IPS-15b (cell line): ENCODE data around the gene PTOV1.

Experiments
- H3K27me3 ChIP-seq: one replicate; pipeline ENCODE4 v1.6.1; 2013; ENCODE audit warnings: low read length; ENCODE audit not compliant: control insufficient read depth, insufficient read depth
- H3K36me3 ChIP-seq: one replicate; pipeline ENCODE4 v1.6.1; 2013; ENCODE audit warnings: low read length; ENCODE audit not compliant: control insufficient read depth, insufficient read depth
- H3K4me1 ChIP-seq: one replicate; pipeline ENCODE4 v1.6.1; 2013; ENCODE audit warnings: mild to moderate bottlenecking, low read length; ENCODE audit not compliant: control insufficient read depth, insufficient read depth
- H3K4me3 ChIP-seq: one replicate; pipeline ENCODE4 v1.5.1; 2013; ENCODE audit warnings: low read depth, low read length
- H3K9ac ChIP-seq: one replicate; pipeline ENCODE4 v1.6.1; 2013; ENCODE audit warnings: low read depth, mild to moderate bottlenecking, low read length
- H3K9me3 ChIP-seq: one replicate; pipeline ENCODE4 v1.6.1; 2013; ENCODE audit warnings: mild to moderate bottlenecking, low read length; ENCODE audit not compliant: control insufficient read depth, insufficient read depth

The PTOV1 gene

DNA sequence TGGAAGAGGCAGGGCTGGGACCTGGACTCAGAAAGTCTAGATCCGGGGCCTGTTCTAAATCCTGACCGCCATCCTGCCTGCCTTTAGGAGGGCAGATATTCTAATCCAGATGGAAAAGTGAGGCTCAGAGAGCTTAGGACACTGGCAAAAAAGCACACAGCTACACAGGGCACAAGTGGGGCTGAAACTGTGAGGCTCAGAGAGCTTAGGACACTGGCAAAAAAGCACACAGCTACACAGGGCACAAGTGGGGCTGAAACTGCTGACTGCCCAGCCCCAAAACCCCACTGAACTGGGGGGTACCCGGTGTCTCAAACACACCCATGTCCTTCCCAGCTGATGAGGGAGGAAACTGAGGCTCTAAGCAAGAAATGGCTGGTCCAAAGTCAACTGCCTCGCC is 24.2 kb downstream of the PTOV1 start:
- peaks cover 10% of the 10 kb centered on the region for H3K36me3 ChIP-seq
- peaks cover 5% of the 10 kb centered on the region for H3K4me1 ChIP-seq
- peak overlapping the region; percentile 99 for H3K4me3 ChIP-seq
- no peaks in the 10 kb centered on the region for H3K27me3 ChIP-seq
- H3K9ac ChIP-seq, result peak overlapping the region; percentile 100
- no peaks in the 10 kb centered on the region for H3K9me3 ChIP-seq

DNA sequence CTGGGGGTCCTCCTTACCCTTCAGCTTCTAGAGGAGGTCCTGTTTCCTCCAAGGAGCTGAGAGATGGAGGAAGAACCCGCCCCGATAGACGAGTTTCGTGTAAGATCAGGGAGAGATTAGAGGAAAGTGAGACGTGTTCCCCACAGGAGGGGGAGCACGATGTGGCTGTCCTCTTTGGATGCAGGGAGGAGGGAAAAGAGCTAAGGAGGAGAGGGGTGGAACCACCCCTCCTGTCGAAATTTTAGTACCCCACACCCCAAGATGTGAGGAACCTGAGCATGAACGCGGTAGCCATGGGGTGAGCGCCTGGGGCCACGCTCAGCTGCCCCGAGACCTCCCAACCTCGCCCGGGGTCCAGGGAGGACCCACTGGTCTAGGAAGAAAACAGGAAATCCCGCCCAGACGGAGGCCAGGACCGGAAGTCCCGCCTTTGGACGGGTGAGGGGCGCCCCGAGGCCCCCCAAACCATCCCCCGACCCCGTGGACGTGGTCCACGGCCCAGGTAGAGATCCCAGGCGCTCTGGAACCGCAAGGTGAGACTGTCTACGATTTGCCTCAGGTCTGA is 25.0 kb downstream of the PTOV1 start:
- peaks cover 17% of the 10 kb centered on the region for H3K36me3 ChIP-seq
- peaks cover 5% of the 10 kb centered on the region for H3K4me1 ChIP-seq

DNA sequence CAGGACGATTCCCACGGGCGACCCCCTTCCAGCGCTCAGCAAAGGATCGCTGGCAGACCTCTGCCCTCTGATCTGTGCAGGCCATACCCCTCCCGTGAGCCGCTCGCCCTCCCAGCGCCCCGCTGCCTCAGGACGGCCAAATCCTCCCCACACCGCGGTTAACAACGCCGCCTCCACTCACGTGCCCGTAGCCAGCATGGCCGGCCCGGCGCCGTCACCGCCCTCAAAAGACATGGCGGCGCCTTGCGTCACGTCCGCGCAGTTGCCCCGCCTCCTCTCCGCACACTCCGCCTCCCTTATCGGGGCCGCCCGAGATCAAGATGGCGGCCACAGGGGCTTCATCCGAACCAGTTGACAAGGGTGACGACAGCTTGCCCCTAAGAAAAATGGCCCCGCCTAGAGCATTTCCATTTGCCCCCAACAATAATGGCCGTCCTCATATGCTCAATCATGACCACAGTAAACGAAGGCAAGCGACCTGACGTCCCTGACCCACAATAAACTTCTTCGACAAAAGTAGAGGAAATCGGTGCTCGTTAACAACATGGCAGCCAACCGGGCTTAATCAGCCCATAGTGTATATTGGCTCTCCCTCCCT is 25.6 kb downstream of the PTOV1 start:
- peak overlapping the region; percentile 100 for H3K9ac ChIP-seq
- no peaks in the 10 kb centered on the region for H3K9me3 ChIP-seq
- H3K36me3 ChIP-seq, result peaks cover 23% of the 10 kb centered on the region
- H3K4me1 ChIP-seq, result peaks cover 5% of the 10 kb centered on the region
- no peaks in the 10 kb centered on the region for H3K27me3 ChIP-seq
- peak overlapping the region; percentile 99 for H3K4me3 ChIP-seq

More for the DNA sequence above, 25.0 kb downstream of the PTOV1 start:
- no peaks in the 10 kb centered on the region for H3K9me3 ChIP-seq
- H3K27me3 ChIP-seq, result no peaks in the 10 kb centered on the region
- peak overlapping the region; percentile 100 for H3K9ac ChIP-seq
- peak overlapping the region; percentile 99 for H3K4me3 ChIP-seq

DNA sequence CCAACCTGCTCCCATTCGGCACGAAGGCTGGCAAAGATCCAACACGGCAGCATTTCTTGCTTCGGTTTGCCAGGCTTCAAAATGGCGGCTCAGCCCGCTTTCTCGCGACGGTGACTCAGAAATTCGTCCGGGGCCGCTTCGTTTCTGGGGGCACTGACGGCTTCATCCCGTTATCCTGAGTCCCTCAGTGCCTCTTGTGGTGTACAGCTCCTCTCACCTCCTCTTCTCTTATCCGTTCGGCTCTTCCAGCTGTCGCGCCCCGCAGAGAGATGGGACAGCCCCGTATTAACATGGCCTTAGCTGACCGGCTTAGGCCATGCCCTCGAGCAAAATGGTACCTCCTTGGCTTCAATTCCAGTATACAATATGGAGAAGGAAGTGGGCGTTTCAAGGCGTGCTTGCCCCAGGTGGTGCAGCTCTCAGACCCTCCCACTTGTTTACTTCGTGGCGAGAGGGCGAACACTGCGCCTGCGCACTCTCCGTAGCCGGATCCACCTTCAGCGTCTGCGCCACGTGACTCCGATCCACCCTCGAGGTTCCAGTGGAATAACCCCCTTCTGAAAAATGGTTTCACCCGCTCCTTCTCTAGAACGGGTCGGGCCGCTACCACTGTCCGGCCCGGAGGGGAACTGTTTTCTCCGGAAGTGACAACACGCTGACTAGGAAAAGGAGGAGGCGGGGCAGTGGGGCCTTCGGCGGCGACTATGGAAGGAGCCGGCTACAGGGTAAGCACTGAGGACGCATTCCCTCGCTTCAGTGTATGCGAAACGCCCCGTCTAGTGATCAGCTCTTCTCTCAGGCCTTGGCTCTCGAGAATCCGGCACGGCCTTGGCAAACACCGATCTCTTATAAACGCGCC is 26.3 kb downstream of the PTOV1 start, which contains the start of the genes AKT1S1 and TBC1D17:
TSS of gene AKT1S1 (minus strand) at position 336 of the 859 bp plus-strand sequence. CDS start 4,060 bp downstream, outside the sequence.
TSS of gene TBC1D17 (plus strand) at position 683 of the 859 bp plus-strand sequence. CDS start at position 705, 22 bp downstream.
- Histone ChIP-seq H3K36me3 (peaks cover 29% of the 10 kb centered on the region), H3K9me3 (no peaks in the 10 kb centered on the region), H3K4me1 (peaks cover 5% of the 10 kb centered on the region), H3K4me3 (peak within 1 kb of the TSS; percentile 99), H3K27me3 (no peaks in the 10 kb centered on the region), H3K9ac (peak within 1 kb of the TSS; percentile 100)

DNA sequence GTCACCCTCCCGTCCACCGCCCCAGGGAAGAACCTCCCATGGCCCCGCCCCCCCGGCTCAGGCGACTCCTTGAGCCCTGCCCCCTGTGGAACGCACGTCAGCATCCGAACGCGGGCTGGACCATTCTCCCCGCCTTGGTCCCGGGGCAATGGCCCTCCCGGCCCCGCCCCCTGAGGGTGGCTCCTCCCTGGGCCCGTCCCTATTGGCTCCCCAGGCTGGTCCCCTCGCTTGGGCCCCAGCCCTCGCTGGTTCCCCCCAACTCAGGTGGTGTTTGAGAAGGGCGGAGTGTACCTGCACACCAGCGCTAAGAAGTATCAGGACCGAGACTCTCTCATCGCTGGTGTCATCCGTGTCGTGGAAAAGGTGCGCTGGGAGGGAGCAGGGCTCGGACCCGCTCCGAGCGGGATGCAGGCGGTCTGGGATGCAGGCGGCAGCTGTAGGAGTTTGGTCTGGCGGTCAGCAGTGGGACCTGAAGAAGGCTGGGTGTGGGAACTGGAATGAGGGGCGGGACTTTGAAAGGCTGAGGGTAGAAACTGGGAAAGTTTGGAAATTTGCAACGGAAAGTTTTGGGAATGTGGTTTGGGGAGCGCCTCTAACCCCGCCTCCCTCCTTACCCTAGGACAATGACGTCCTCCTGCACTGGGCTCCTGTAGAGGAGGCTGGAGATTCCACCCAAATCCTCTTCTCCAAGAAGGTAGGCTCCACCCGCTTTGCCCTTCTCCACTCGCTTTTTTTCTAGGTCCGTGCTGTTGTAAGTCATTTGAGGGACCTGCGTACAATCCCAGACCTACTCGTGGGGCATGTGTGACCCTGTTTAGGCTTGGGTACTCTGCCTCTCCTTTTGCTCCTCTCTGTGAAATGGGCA is 27.2 kb downstream of the PTOV1 start:
- peaks cover 38% of the 10 kb centered on the region for H3K36me3 ChIP-seq
- H3K9me3 ChIP-seq, result no peaks in the 10 kb centered on the region
- peak overlapping the region; percentile 85 for H3K9ac ChIP-seq
- H3K27me3 ChIP-seq, result no peaks in the 10 kb centered on the region
- H3K4me3 ChIP-seq, result peak overlapping the region; percentile 99
- H3K4me1 ChIP-seq, result peaks cover 5% of the 10 kb centered on the region

DNA sequence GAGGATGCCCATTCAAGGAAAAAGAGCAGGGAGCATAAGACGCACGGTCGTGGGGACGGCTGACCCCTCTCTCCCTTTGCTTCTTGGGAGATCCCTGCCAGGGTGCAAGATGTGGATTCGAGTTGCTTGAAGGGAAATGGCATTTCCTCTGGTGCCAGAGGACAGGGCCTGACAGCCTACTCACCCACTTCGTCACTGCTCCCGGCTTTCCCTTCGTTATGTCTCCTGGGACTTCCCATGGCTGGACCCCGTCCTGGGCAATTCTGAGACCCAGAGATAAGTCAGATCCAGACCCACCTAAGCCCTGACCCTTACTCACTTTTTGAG is 27.7 kb downstream of the PTOV1 start:
- Histone ChIP-seq H3K9ac (peak overlapping the region; percentile 9), H3K27me3 (no peaks in the 10 kb centered on the region), H3K36me3 (peaks cover 44% of the 10 kb centered on the region), H3K9me3 (no peaks in the 10 kb centered on the region), H3K4me3 (peak overlapping the region; percentile 99), H3K4me1 (peaks cover 5% of the 10 kb centered on the region)

DNA sequence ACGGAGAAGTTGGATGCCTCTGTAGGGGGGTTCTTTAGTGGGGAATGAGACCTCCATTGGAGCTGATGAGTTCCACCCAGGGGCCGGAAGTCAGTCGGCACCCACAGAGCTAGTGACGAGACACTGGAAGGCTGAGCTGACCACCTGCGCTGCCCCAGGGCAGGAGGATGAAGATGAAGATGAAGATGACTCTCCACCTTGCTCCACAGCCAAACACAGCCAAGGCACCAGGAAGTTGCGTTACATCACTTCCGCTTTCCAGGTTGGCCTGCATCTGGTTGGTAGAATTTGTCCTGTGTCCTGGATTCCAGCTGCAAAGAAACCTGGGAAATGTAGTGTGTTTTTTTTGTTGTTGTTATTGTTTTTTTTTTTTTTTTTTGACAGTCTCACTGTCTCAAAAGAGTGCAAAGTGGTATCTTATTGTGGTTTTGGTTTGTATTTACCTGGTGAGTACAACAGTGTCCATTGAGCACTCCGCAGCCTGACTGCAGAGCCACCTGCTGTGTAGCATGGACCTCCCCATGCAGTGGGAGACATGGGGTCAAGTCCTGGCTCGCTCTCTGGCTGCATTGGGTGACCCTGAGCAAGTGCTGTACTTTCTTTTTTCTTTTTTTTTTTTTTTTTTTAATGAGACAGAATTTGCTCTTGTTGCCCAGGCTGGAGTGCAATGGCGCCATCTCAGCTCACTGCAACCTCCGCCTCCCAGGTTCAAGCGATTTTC is 28.4 kb downstream of the PTOV1 start:
- Histone ChIP-seq H3K36me3 (peaks cover 51% of the 10 kb centered on the region), H3K4me3 (peak overlapping the region; percentile 99), H3K27me3 (no peaks in the 10 kb centered on the region), H3K9me3 (no peaks in the 10 kb centered on the region), H3K4me1 (peaks cover 5% of the 10 kb centered on the region), H3K9ac (no peak overlapping the region)

DNA sequence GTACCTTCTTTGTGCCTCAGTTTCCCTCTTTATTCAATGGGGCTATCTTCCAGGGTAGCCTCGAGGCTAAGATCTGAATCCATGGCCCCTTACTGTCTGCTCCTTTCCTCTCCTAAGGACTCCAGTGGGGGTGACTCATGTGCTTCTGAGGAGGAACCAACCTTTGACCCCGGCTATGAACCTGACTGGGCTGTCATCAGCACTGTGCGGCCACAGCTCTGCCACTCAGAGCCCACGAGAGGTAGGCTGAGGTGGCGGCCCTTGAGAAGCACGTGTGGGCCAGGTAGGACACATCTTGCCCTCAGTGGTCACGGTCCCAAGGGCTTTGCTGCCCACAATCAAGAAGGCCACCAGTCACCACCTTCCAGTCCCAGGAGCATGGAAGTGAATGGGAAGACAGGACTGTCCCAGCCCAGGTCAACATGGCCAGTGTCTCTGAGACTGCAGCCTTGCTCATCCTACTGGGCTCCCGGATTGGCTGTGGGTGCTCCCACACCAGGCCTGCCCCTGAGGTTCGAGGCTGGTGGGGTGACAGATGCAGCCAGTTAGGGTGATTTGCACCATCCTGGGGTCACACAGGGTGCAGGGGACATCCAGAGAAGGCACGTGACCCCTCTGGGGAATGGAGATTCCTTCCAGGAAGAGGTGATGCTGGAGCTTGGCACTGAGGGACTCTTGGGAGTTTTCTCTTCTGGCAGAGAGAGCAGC is 29.4 kb downstream of the PTOV1 start:
- no peaks in the 10 kb centered on the region for H3K9me3 ChIP-seq
- peaks cover 56% of the 10 kb centered on the region for H3K36me3 ChIP-seq
- H3K9ac ChIP-seq, result no peak overlapping the region
- no peak overlapping the region for H3K4me3 ChIP-seq
- peaks cover 4% of the 10 kb centered on the region for H3K4me1 ChIP-seq
- no peaks in the 10 kb centered on the region for H3K27me3 ChIP-seq

DNA sequence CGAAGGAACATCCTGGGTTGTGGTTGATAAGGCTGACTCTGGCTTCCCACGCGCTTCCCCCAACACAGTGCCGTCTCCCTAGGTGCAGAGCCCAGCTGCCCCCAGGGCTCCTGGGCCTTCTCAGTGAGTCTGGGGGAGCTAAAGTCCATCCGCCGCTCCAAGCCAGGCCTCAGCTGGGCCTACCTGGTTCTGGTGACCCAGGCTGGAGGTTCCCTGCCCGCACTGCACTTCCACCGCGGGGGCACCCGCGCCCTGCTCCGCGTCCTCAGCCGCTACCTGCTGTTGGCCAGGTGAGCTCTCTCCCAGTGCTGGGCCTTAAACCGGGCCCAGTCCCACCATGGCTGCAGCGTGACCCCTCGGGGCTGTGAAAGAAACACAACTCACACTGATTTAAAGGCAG is 30.2 kb downstream of the PTOV1 start:
- peaks cover 56% of the 10 kb centered on the region for H3K36me3 ChIP-seq
- no peak overlapping the region for H3K4me3 ChIP-seq
- no peaks in the 10 kb centered on the region for H3K9me3 ChIP-seq
- no peak overlapping the region for H3K9ac ChIP-seq
- no peaks in the 10 kb centered on the region for H3K4me1 ChIP-seq
- H3K27me3 ChIP-seq, result no peaks in the 10 kb centered on the region

DNA sequence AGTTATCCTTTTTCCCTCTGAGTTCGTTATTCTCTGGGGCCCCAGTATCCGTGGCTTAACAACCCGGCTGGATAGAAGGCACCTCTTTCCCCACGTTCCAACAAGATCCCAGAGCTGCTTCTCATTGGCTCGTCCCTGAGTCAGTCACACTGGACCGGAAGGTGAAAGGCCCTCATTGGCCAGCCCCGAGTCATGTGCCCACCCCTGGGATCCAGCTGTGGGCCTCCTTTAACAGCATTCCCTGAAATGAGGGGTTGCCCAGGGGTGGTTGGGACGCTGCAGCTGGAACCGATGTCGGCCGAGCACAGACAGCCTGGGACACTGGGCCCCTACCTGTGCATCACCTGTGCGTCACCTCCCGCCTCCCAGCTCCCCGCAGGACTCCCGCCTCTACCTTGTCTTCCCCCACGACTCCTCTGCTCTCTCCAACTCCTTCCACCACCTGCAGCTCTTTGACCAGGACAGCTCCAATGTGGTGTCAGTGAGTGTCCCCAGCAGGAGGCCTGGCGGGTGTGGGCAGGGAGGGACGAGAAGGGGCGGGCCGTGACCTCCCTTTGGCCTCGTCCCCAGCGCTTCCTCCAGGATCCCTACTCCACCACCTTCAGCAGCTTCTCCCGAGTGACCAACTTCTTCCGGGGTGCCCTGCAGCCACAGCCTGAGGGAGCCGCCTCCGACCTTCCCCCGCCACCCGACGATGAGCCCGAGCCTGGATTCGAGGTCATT is 30.9 kb downstream of the PTOV1 start:
- no peak overlapping the region for H3K4me3 ChIP-seq
- no peak overlapping the region for H3K9ac ChIP-seq
- no peaks in the 10 kb centered on the region for H3K9me3 ChIP-seq
- peaks cover 56% of the 10 kb centered on the region for H3K36me3 ChIP-seq
- H3K4me1 ChIP-seq, result no peaks in the 10 kb centered on the region
- no peaks in the 10 kb centered on the region for H3K27me3 ChIP-seq
